HG03565 (cell line): ENCODE data around the gene TMEM229B.
"Not testable (repeated sequence)": the region's sequence is repeated elsewhere in the genome, so short reads cannot be mapped to it uniquely, and the experiment has no call there.

Source experiments
- ATAC-seq: cut with Tn5 transposase; IDR thresholded peaks from one replicate; pipeline ENCODE4 v1.9.1; 2021; ENCODE audit warnings: mild to moderate bottlenecking, moderate library complexity; ENCODE audit not compliant: unreplicated experiment

The TMEM229B gene

DNA sequence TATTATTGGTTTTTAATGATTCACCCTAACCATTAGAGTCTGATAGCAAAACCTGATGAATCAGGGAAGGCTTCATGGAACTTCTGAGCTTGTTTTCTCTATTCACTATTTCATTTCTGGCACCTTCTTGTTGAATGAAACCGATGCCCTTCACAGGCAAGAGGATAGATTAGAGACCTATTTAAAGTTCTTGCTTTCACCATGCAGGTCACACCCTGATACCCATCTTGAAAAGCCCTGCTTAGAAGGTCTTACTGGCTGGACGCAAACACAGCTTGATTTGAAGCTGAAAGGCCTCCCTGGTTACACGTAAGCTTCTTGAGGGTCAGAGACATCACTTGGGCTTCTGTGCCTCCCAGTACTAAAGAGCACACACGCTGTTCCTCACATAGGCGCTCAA, 29.2 kb downstream of the TMEM229B start:
- no peak for ATAC-seq

DNA sequence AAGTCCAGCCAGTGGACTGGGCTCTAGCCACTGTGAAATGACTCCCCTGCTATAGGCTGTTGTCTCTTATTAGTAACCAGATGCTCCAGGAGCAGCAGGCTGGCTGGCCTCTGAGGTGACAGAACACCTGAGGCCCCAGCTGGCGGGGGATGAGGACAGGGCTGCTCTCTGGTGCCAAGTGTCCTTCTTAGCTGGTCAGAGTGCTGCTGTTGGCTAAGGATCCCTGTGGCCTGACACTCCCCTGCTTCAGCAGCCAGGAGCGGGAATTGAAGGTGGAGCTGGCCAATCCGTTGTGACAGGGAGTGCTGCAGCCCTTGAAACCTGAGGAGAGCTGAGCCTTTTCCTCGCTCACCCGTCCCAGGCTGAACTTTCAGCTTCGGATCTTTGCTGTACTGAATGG, 30.7 kb downstream of the TMEM229B start:
- no peak for ATAC-seq

DNA sequence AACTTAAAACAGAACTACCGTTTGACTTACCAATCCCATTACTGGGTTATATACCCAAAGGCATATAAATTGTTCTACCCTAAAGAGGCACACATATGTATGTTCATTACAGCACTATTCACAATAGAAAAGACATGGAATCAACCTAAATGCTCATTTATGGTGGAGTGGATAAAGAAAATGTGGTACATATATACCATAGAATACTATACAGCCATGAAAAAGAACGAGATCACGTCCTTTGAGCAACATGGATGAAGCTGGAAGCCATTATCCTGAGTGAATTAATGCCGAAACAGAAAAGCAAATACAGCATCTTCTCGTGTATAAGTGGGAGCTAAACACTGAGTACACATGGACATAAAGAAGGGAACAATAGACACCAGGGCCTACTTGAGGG, 31.8 kb downstream of the TMEM229B start:
- no peak for ATAC-seq

DNA sequence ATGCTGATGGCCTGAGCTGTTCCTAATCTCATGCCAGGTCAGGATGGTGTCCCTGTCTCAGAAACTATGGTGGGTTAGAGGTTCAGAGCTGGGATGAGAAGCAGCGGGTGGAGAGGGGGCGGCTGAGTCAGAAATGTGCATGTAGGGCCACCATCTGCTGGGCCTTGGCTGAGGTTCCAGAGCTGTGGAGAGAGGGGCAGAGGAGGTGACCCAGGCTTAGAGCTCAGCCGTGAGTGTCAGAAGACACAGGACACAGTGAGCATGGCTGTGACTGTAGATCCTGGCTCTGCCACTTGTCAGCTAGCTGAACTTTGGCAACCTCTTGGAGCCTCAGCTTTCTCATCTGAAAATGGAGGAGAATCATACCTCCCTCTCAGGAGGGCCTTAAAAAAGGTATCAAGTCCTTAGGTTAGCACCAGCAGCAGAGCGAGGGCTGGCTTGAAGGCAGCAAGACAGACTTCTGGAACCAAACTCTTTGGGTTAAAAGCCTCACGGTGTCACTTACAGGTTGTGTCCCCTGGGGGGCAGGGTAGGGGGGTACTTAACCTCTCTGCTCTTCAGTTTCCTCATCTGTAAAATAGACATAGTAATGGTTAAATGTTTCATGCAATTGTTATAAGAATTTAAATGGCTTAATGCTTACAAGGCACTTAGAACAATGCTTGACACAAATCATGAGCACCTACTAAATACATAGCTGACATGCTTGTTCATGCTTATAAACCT, 34.8 kb downstream of the TMEM229B start:
- ATAC-seq: no peak

DNA sequence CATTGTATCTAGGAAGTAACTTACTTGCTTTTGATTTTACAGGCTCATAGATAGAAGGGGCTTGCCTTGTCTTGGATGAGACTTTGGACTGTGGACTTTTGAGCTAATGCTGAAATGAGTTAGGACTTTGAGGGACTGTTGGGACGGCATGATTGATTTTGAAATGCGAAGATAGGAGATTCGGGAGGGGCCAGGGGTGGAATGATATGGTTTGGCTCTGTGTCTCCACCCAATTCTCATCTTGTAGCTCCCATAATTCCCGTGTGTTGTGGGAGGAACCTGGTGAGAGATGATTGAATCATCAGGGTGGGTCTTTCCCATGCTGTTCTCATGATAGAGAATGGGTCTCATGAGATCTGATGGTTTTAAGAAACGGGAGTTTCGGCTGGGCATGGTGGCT, 36.9 kb downstream of the TMEM229B start:
- ATAC-seq: not testable (repeated sequence)

DNA sequence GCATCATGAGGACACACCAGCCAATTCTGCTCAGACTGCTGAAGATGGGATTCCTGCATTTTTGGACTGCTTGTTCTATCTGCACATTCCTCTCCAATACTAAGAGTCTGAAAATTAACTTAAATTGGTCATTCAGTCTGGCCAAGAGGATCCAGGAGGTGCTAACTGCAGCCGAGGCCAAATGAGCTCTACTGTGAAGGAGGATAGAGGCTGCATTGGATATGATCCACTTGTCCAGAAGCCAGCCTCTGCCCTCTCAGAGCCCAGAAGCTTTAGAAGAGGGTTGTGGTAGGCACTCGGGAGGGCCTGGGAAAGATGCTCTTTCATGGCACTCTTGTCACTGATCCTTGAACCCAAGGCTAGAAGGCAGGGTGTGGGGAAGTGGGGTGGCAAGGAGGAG, 39.4 kb downstream of the TMEM229B start:
- ATAC-seq: no peak

DNA sequence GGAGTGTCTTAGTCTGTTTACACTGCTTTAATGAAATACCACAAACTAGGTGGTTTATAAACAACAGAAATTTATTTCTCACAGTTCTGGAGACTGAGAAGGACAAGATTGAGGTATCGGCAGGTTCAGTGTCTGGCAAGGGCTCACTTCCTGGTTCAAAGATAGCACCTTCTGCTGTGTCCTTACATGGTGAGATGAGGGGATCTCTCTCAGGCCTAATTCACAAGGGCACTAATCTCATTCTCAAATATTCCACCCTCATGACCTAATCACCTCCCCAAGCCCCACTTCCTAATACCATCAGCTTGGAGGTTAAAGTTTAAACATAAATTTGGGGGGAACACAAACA, 41.5 kb downstream of the TMEM229B start:
- no peak for ATAC-seq

DNA sequence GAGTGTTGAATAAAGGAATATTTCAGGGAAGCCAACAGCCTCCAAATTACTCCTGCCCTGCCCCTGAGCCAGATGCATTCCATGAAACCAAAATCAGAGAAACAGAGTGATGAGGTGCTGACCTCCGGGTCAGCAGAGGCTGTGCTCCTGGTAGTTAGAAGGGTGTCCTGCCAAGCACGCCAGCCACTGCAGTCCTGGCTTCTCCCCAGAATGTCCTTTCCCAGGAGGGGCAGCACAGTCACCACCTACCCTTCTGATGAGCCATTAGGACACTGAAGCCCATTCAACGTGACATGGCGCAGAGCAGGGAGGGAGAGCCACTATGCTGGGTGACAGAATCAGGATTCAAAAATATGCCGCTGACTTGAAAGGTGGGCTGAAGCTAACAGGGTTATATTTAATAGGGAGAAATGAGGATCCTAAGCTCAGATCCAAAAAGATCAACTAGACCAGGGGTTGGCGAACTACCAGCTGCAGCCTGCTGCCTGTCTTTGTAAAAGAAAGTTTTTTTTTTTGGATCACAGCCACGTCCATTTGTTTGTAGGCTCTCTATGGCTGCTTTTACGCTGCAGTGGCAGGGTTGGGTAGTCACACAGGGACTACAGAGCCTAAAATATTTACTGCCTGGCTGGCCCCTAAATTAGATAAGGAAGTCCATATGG, 42.0 kb downstream of the TMEM229B start:
- no peak for ATAC-seq

DNA sequence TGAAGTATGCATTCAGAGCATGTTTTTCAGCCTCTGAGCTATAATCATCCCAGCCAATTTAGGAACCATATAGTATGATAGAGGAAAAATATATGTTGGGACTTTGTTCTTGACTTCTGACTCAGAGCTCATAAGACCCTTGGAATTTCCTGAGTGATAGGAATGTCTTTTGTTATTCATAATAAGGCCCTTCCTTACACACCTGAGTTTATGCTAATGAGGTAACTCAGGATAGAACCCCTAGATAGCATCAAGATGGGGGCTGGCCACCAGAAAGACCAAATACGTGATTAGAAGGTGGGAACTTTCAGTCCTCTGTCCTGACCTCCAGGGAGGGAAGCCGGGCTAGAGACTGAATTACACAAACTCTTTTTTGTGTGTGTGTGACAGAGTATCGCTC, 44.1 kb downstream of the TMEM229B start:
- ATAC-seq: no peak

DNA sequence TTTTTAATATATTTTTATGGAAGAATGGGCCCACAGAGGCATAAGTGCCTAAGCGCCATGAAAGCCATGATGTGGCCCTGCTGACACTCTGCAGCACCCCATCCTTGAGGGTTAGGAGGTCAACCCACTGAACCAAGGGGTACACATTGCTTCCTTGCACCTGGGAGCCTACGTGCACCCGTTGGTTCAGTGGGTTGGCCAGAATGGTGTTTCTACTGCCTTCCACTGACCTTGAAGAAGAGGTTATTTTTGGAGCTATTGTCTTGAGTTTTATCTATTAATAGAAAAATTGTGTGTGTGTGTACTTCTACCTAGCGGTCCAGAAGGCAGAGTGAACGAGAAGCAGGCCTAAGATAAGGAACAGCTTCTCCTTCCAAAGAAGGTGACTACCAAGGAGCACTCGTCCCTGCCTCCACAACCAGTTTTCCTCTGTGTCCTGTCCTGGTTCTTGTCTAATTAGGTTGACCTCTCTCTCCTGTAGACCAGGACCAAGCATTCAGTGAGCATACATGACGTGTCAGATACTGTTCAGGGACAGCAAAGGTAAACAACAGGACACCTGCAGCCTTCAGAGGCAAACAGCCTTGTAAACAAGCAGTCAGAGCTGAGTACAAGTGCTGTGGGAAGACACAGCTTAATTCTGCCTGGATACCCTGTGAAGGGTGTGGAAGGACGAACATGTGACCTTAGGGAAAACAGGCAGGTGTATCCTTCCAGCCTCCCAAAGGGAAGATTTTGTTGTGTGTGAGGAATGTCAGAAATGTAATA, 46.2 kb downstream of the TMEM229B start:
- ATAC-seq: no peak

DNA sequence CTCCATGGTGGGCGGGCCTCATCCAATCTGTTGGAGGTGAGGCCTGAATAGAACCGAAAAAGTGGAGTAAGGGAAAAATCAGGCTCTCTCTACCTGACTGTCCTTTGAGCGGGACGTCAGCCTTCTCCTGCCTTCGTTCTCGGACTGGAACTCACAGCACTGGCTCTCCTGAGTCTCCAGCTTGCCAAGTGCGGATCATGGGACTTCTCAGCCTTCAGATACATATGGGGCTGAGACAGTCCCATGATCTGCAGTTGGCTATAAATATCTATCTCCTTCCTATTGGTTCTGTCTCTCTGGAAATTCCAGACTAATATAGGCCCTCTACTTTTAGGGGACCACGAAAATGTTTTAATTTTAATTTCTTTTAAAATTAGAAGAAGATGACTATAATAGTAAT, 46.8 kb downstream of the TMEM229B start:
- no peak for ATAC-seq

DNA sequence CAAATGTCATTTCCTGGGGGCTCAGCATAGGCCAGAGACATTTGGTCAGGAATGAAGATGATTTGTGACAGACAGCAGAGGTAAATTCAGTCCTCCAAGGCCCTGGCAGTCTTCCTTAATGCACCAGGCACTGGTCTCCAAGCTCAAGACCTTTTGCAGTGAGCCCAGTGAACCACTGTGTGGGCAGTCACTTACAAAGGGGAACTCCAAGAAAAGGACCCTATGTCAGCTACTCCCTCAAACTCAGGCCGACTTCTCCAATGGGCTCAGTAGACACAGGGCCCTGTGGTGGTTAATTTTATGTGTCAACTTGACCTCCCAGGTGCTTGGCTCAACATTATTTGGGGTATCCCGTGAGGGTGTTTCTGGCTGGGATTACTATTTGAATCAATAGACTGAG, 47.3 kb downstream of the TMEM229B start:
- ATAC-seq: no peak

DNA sequence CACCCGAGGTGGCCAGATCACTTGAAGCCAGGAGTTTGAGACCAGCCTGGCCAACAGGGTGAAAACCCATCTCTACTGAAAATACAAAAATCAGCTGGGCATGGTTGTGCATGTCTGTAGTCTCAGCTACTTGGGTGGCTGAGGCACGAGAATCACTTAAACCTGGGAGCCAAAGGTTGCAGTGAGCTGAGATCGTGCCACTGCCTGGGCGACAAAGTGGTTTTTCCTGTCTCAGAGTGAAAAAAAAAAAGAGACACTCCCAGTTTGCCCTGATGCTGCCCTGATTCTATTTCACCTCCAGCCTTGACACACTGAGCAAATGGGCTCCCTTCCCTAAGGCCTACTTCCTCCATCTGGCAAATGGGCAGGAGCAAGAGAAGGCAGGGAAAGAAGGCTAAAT, 48.0 kb downstream of the TMEM229B start:
- no peak for ATAC-seq

DNA sequence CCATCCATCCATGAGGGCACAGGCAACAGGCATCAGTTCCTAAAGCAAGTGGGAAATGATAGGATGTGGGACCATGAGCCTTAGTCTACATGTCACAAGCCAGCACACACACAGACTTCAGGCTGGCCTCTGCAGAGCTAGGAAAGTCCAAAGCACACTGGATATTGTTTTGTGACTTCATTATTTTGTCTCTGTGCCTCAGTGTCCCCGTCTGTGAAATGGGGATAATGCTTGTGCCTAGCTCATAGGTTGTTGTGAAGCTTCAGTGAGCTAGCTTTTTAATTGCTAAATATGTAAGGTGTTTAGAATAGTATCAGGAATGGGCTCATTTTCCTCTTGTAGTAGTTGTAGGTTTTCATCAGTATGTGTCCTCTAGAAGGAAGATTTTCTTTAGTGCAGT, 49.6 kb downstream of the TMEM229B start:
- ATAC-seq: no peak

DNA sequence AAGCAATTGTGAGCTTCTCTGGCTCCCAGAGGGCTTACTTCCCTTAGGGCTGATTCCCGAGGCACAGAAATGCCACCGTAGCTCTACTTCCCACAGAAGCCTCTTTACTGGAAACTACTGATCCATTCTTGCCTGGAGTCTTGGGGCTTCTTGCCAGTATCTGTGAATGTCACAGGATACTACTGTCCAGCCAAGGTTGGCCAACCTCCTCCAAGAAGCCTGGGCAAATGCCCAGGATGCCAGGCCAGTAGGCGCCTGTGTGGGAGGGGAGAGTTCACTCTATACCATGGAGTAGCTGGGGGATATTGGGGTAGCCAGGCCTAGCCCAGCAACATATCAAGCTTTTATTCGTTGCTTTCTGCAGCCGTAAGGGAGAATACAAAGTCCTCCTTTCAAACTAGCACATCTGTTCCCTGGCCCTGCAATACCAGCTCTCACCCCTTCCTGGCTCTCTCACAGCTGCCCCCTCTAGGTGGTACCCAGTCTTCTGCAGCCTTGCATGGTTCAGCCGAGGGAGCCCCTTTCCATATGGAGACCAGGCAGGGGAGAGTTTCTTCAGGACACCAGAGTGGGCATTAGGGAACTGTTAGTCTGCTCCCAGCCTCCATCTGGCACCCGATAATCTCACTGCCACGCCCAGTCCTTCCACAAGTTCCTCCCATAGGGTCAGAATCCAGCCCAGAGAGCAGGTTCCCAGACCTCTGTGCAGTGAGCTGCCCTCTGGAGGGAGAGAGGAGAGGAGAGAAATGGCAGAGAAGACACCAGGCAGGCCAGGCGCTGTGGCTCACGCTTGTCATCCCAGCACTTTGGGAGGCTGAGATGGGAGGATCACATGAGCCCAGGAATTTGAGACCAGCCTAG, 52.3 kb downstream of the TMEM229B start:
- ATAC-seq: no peak

DNA sequence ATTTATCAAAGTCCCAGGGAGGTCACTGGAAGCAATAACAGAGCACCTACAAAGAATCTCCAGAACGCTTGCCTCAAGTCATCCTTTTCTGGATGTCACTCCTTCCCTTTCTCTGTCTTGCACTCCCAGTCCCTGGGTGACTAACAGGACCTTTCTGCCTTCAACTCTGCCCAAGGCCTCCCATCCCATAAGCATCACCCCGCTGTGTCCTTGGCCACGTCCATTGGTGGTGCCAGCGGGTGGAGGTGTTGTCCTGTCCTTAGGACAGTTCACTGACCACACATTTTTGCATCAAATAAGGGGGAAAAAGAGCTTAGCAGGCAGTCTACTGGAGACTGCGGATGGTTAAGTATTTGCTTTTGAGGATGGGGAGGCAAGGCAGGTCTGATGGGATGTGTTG, 52.9 kb downstream of the TMEM229B start:
- no peak for ATAC-seq

DNA sequence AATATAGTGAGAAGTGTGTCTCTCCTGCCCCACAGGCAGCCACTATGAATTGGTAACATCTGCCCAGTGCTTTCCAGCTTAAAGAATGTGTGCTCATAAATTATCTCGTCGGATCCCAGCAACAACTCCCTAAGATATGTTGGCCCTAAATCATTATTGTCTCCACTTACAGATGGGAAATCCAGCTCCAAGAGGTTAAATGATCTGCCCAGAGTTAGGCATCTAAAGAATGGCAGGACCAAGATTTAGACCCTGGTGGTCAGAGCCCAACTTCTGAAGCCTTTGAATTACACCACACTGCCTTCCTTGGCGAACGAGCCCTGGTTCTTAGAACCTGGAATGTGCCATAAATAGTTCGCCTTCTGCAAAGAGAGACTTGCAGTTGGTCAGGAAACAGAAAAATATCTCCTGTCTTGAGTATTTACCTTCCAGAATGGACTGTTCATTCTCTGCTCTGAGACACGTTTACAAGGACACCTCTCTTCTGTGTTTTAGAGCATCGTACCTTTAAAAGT, 56.4 kb downstream of the TMEM229B start:
- ATAC-seq: no peak

DNA sequence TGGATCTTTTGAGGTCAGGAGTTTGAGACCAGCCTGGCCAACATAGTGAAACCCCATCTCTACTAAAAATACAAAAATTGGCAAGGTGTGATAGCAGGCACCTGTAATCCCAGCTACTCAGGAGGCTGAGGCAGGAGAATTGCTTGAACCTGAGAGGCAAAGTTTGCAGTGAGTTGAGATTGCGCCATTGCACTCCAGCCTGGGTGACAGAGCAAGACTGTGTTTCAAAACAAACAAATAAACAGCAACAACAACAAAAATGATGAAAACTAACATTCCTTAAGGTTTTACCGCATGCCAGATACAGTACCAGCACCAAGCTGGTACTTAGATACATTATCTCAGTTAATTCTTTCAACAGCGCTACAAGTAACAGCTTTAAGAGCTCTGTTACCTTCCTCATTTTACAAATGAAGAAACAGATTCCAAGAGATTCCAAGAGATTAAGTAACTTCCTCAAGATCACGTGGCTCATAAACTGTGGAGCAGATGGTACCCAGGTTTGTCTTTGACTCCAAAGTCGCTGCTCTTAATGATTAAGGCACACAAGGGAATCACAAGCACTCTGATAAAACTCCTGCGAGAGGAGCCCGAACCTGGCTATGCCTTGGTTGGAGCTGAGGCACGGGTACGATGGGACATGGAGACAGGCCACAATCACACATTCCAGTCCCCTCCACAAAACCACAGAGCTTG, 58.9 kb downstream of the TMEM229B start:
- ATAC-seq: no peak

DNA sequence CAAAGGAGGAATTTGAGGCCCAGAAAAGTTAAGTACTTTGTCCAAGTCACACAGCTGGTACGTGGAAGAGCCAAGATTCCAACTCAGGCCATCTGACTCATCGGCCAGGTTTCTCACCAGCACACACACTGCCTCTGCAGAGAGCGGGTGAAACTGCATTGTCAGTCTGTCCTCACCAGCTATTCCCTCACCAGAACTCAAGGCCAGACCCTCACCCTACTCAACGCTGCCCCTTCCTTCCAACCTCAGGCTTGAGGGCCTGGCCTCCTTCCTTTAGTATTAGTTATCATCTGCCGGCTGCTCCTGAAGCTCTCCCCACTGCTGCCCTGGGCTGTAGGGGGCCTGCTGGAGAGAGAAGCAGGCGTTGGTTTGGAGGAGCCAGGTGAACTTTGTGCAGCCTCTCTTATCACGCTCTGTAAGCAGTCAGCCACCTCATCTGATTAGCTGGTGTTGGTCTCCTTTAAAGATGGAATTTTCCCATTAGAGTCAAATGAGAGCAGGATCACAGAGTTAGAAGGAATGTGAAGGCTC, 60.0 kb downstream of the TMEM229B start:
- no peak for ATAC-seq

DNA sequence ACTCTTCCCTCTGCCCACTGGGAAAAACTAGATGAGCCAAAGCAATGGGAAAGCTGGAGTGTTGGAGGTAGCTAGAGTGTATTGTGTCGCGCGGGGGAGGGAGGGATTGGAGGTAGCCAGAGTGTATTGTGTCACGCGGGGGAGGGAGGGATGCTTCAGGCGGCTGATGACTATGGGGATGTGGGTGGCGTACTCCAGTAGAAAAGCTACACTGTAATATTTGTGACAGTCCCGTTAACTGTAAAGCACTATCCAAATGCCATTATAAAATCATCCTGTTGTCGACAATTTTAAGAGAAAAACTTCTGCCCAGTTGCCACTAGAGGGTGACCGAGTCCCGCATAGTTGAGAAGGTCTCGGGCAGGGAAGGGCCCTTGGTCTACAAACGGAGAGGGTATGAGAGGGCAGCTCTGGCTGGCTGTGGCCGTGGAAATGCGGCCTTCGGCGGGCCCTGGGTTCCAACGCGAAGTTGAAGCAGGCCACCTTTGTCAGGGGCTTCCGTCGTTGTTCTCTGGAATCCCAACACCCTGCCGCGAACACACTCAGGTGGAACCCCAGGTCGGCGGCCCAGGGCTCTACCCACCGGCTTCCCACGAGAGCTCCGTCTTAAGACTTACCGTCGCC, 61.4 kb downstream of the TMEM229B start:
- ATAC-seq: no peak
